K562 (cell line): Measurements from ENCODE around the gene MPRIP. TPM values are rescaled to one million over a fixed set of nuclear protein-coding genes. Genes with fewer than 3 reads are reported as not detected.

Source experiments
- ATAC-seq: fragments of 200-7000 bp; cut with Tn5 transposase; 3 replicates; pipeline ENCODE4 v1.9.1; 2020; ENCODE audit warnings: moderate library complexity
- BruUV-seq: library from RNA; stranded (reverse); fragments of 400-500 nt; replicated peaks from 2 replicates; lab custom pipeline; 2021; lab: Mats Ljungman, UMichigan
- CTCF ChIA-PET: fragments of 300-600 bp; formaldehyde crosslinking; extraction: SDS; loops from one replicate; lab custom pipeline; 2021; ENCODE audit warnings: low intra/inter-chr PET ratio; lab: Yijun Ruan, JAX
- POLR2A ChIA-PET: fragments of 300-600, 350-650 bp; sonication (Branson Sonifier 250); formaldehyde crosslinking; extraction: SDS; loops from one replicate; lab custom pipeline; 2021; ENCODE audit warnings: antibody characterized with exemption, inconsistent platforms; lab: Yijun Ruan, JAX
- DNase-seq, 4 experiments: peaks; one replicate each; pipeline versions ENCODE4 v3.0.0 to v3.0.0-alpha.2; 2011 to 2018; ENCODE audit warnings: low spot score in 3 of 4, mixed read lengths in 3 of 4; ENCODE audit errors: extremely low read depth in 1 of 4
- FAIRE-seq: peaks from 2 replicates; lab custom pipeline; 2011; peaks lifted over from hg19 to GRCh38; lab: Jason Lieb, UNC
- H2AFZ ChIP-seq: 2 replicates; pipeline ENCODE4 v1.6.0; 2011; ENCODE audit warnings: low read depth, low read length, control low read depth, inconsistent platforms
- H3K27ac ChIP-seq: fragments of 200-600 bp; 3 replicates; pipeline ENCODE4 v1.8.0; 2011; ENCODE audit warnings: low read depth, mild to moderate bottlenecking, control low read depth, inconsistent platforms, low read length, moderate library complexity, mixed read lengths; ENCODE audit errors: extremely low read depth
- H3K27me3 ChIP-seq, 2 experiments: fragments of 300-600 bp in 1 of 2; 2 replicates in 1 of 2; 3 replicates in 1 of 2; pipeline versions ENCODE4 v1.6.0 to v1.8.0; 2011; ENCODE audit warnings: inconsistent platforms in 2 of 2, low read length in 2 of 2, mild to moderate bottlenecking in 1 of 2, mixed read lengths in 1 of 2, moderate library complexity in 1 of 2; ENCODE audit not compliant: control insufficient read depth in 2 of 2, insufficient read depth in 2 of 2
- H3K36me3 ChIP-seq: fragments of 300-600 bp; 3 replicates; pipeline ENCODE4 v1.8.0; 2011; ENCODE audit warnings: mild to moderate bottlenecking, low read length, inconsistent platforms; ENCODE audit not compliant: control insufficient read depth, insufficient read depth
- H3K4me1 ChIP-seq, 2 experiments: fragments of 200-600 bp in 1 of 2; replicated peaks in 1 of 2; 2 replicates in 1 of 2; 3 replicates in 1 of 2; pipeline versions ENCODE4 v1.5.1 to v1.8.0; 2011; ENCODE audit warnings: inconsistent platforms in 2 of 2, low read length in 2 of 2, mild to moderate bottlenecking in 1 of 2, mixed read lengths in 1 of 2, moderate library complexity in 1 of 2; ENCODE audit not compliant: control insufficient read depth in 2 of 2, insufficient read depth in 2 of 2
- H3K4me2 ChIP-seq: 2 replicates; pipeline ENCODE4 v1.6.1; 2011; ENCODE audit warnings: low read length, control low read depth, inconsistent platforms, mixed read lengths; ENCODE audit not compliant: insufficient read depth
- H3K4me3 ChIP-seq: fragments of 200-600 bp; sonication (generic), shearing (Covaris generic); 2 replicates; pipeline ENCODE4 v1.5.1; 2016; ENCODE audit warnings: control low read depth, inconsistent platforms
- H3K79me2 ChIP-seq: fragments of 200-600 bp; 3 replicates; pipeline ENCODE4 v1.8.0; 2011; ENCODE audit warnings: low read length, inconsistent platforms; ENCODE audit not compliant: control insufficient read depth, insufficient read depth
- H3K9ac ChIP-seq, 2 experiments: 2 replicates each; pipeline versions ENCODE4 v1.6.0 to v1.6.1; 2011; ENCODE audit warnings: low read depth in 2 of 2, low read length in 2 of 2, control low read depth in 1 of 2, inconsistent platforms in 1 of 2, mild to moderate bottlenecking in 1 of 2, mixed read lengths in 1 of 2; ENCODE audit not compliant: insufficient read depth in 1 of 2
- H3K9me1 ChIP-seq: one replicate; pipeline ENCODE4 v1.6.0; 2011; ENCODE audit warnings: inconsistent platforms, mild to moderate bottlenecking, low read length, moderate library complexity; ENCODE audit not compliant: control insufficient read depth, insufficient read depth
- H3K9me3 ChIP-seq: replicated peaks from 2 replicates; pipeline ENCODE4 v1.5.1; 2011; ENCODE audit warnings: low read depth, low read length, inconsistent platforms; ENCODE audit not compliant: control insufficient read depth, insufficient read depth
- H4K20me1 ChIP-seq: replicated peaks from 2 replicates; pipeline ENCODE4 v1.6.1; 2011; ENCODE audit warnings: low read length, inconsistent platforms, mixed read lengths; ENCODE audit not compliant: control insufficient read depth, insufficient read depth
- FIP1L1 ChIP-seq: fragments of 200-400 bp; formaldehyde crosslinking; IDR thresholded peaks from 2 replicates; pipeline ENCODE4 v1.6.1; 2018; ENCODE audit warnings: mild to moderate bottlenecking, low read depth, low read length; ENCODE audit not compliant: poor library complexity, severe bottlenecking
- ZNF239 ChIP-seq: fragments of 250-450 bp; sonication (Bioruptor Pico); IDR thresholded peaks from 2 replicates; pipeline ENCODE4 v1.4.0; 2020; ENCODE audit warnings: mild to moderate bottlenecking
- whole genome bisulfite sequencing: fragments of 100-300 bp; shearing (Covaris generic); methylation state at CpG from one replicate; pipeline ENCODE4 v1.1.6; 2016; ENCODE audit warnings: low coverage, mixed read lengths; ENCODE audit not compliant: insufficient coverage; ENCODE audit errors: missing lambda C conversion rate; 5-methylcytosine and 5-hydroxymethylcytosine counted together
- in situ Hi-C: fragments of 300-500 bp; cut with MboI; formaldehyde crosslinking; loops from 4 replicates; pipeline ENCODE4 v1.15.0; 2018; ENCODE audit warnings: inconsistent platforms, mixed read lengths
- intact Hi-C: fragments of 100-400 bp; cut with micrococcal nuclease; formaldehyde crosslinking; loops from 2 replicates; pipeline ENCODE4 v1.14.2; 2022
- polyA plus RNA-seq, 8 experiments: library from polyadenylated mRNA; depleted of rRNA in 4 of 8; stranded (reverse) in 5 of 8; unstranded in 3 of 8; fragments of >200 nt; fragmentation: Nextera tagmentation in 2 of 8; fragmentation: Illumina TruSeq in 1 of 8; extraction: Ambion mirVana in 2 of 8; extraction: Trizol in 1 of 8; gene quantifications; 2 replicates each; pipeline versions ENCODE4 v1.2.1 to v1.2.3, GENCODE V29; 2011 to 2014; ENCODE audit warnings: inconsistent platforms in 1 of 8, missing spikeins in 1 of 8
- total RNA-seq, 7 experiments: library from RNA; depleted of rRNA in 6 of 7; stranded (reverse); fragments of >200 nt in 6 of 7; fragmentation: Illumina TruSeq in 2 of 7; extraction: Trizol in 2 of 7; gene quantifications; 2 replicates each; pipeline versions ENCODE4 v1.2.1 to v1.2.3, GENCODE V29; 2011 to 2021; ENCODE audit warnings: low replicate concordance in 1 of 7
- TF ChIP-seq, protein P1 (sequence below), 2 experiments: fragments of 450-650 bp in 1 of 2; IDR thresholded peaks; 2 replicates each; pipeline ENCODE4 v1.6.1; 2011 to 2017; ENCODE audit warnings: low read depth in 2 of 2, antibody characterized with exemption in 1 of 2, borderline replicate concordance in 1 of 2, low read length in 1 of 2, mild to moderate bottlenecking in 1 of 2, mixed read lengths in 1 of 2; ENCODE audit not compliant: control insufficient read depth in 1 of 2
- TF ChIP-seq, protein P2 (sequence below): fragments of 250-450 bp; sonication (Bioruptor Pico); IDR thresholded peaks from 2 replicates; pipeline ENCODE4 v1.8.0; 2022; ENCODE audit warnings: inconsistent platforms, mild to moderate bottlenecking, moderate library complexity, borderline replicate concordance

Gene MPRIP
- total and polyA plus RNA-seq, 9 of the 15 experiments (the other 6 are each of a cell fraction or from before 2014, with no cell fraction given), result 10.0 to 72.6 (median 30.1) TPM

DNA sequence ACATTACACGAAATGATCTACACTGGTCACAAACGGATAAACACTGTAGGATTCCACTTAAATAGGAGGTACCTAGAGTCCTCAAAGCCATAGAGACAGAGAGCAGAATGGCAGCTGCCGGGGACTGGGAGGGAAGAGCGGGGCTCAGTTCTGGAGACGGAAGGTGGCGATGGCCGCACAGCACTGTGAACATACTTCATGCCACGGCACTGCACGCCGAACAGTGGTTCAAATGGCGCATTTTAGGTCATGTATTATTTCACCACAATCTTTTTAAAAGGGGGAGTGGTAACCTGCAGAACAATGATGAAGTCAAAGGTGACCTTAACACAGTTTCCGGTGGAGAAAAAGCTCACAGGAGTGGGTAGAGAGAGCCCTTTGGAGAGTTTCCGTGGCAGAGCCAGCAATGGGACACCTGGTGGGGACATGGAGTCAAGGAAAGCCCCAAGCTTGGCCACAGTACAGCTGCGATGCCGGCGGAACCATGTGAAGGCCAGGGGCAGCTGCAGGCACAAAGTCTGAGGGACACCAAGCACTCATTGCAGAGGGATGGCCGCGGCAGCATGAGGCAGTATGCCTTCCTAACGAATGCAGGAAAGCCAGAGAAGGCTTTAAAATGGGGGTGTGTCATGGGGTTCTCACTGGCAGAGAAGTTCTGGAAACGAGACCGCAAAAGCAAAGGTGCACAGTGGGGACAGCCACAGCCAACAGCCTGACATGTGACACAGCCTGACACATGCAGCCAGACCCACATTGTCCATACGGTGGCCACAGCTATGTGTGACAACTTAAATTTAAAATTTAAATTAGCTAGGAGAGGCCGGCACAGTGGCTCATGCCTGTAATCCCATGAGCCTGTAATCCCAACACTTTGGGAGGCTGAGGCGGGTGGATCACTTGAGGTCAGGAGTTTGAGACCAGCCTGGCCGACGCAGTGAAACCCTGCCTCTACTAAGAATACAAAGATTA, 187.4 kb downstream of the MPRIP start:
- Histone ChIP-seq H3K9me3 (no peaks in the 10 kb centered on the region), H3K9ac (no peak overlapping the region; a peak in 1 of 4 replicates), H3K27me3 (no peaks in the 10 kb centered on the region), H3K4me2 (no peak overlapping the region), H3K79me2 (peaks cover 16% of the 10 kb centered on the region), H4K20me1 (no peaks in the 10 kb centered on the region), H3K36me3 (peaks cover 75% of the 10 kb centered on the region), H3K27ac (no peak overlapping the region), H3K4me1 (peaks cover 0 to 5% of the 10 kb centered on the region in 2 experiments; a peak in 1 of 5 replicates), H3K4me3 (no peak overlapping the region), H3K9me1 (no peaks in the 10 kb centered on the region), H2AFZ (no peak overlapping the region)
- in situ Hi-C loops (no loop called here), intact Hi-C loops (no loop called here)
- ATAC-seq (no peak), FAIRE-seq (no peak), DNase-seq (no peak)
- no TSS peak for BruUV-seq
- no peak for TF ChIP-seq ZNF239 (CRISPR knock-in tag)
- TF ChIP-seq, protein P1, sequence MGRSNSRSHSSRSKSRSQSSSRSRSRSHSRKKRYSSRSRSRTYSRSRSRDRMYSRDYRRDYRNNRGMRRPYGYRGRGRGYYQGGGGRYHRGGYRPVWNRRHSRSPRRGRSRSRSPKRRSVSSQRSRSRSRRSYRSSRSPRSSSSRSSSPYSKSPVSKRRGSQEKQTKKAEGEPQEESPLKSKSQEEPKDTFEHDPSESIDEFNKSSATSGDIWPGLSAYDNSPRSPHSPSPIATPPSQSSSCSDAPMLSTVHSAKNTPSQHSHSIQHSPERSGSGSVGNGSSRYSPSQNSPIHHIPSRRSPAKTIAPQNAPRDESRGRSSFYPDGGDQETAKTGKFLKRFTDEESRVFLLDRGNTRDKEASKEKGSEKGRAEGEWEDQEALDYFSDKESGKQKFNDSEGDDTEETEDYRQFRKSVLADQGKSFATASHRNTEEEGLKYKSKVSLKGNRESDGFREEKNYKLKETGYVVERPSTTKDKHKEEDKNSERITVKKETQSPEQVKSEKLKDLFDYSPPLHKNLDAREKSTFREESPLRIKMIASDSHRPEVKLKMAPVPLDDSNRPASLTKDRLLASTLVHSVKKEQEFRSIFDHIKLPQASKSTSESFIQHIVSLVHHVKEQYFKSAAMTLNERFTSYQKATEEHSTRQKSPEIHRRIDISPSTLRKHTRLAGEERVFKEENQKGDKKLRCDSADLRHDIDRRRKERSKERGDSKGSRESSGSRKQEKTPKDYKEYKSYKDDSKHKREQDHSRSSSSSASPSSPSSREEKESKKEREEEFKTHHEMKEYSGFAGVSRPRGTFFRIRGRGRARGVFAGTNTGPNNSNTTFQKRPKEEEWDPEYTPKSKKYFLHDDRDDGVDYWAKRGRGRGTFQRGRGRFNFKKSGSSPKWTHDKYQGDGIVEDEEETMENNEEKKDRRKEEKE (IDR thresholded peaks at IDR 0.05; ENCODE audit: borderline replicate concordance in 1 of 2, control insufficient read depth in 1 of 2, low read depth in 2 of 2, low read length in 1 of 2), result no peak
- no peak for TF ChIP-seq FIP1L1
- TF ChIP-seq, protein P2, sequence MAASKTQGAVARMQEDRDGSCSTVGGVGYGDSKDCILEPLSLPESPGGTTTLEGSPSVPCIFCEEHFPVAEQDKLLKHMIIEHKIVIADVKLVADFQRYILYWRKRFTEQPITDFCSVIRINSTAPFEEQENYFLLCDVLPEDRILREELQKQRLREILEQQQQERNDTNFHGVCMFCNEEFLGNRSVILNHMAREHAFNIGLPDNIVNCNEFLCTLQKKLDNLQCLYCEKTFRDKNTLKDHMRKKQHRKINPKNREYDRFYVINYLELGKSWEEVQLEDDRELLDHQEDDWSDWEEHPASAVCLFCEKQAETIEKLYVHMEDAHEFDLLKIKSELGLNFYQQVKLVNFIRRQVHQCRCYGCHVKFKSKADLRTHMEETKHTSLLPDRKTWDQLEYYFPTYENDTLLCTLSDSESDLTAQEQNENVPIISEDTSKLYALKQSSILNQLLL (CRISPR knock-in tag), result no peak
- POLR2A ChIA-PET, result interaction anchor here (0.6 to 0.8 kb wide), 2 partner anchors 9 to 15 kb away, joined by 3 to 5 read pairs; no protein-coding TSS in a partner anchor
- CTCF ChIA-PET, result no interaction called here
- WGBS, result 93% methylated on average over 26 of the region's 26 CpGs
